Ishikawa (cell line): ENCODE data around the gene STRBP.
A peak's percentile ranks its signal among the peaks of the same experiment; 100 is the strongest.

Experiments used
- CEBPB ChIP-seq: IDR thresholded peaks from 2 replicates; pipeline ENCODE4 v1.6.1; 2012
- CREB1 ChIP-seq: IDR thresholded peaks from 2 replicates; pipeline ENCODE4 v1.6.1; 2012; ENCODE audit warnings: low read depth
- EGR1 ChIP-seq: IDR thresholded peaks from 2 replicates; pipeline ENCODE4 v1.6.1; 2012
- EP300 ChIP-seq: IDR thresholded peaks from 2 replicates; pipeline ENCODE4 v1.6.1; 2012; ENCODE audit warnings: borderline replicate concordance
- FOXM1 ChIP-seq: IDR thresholded peaks from 2 replicates; pipeline ENCODE4 v1.6.1; 2012; ENCODE audit warnings: low read depth, borderline replicate concordance
- MAX ChIP-seq: IDR thresholded peaks from 2 replicates; pipeline ENCODE4 v1.6.1; 2012
- NFIC ChIP-seq: IDR thresholded peaks from 2 replicates; pipeline ENCODE4 v1.6.1; 2012
- RAD21 ChIP-seq: IDR thresholded peaks from 2 replicates; pipeline ENCODE4 v1.6.1; 2012; ENCODE audit warnings: low read depth
- REST ChIP-seq: IDR thresholded peaks from 2 replicates; pipeline ENCODE4 v1.6.1; 2012; ENCODE audit warnings: low read depth, mild to moderate bottlenecking
- TAF1 ChIP-seq: IDR thresholded peaks from 2 replicates; pipeline ENCODE4 v1.6.1; 2012; ENCODE audit warnings: low read depth, mild to moderate bottlenecking
- TCF12 ChIP-seq: IDR thresholded peaks from 2 replicates; pipeline ENCODE4 v1.6.1; 2012; ENCODE audit warnings: low read depth
- TEAD4 ChIP-seq: IDR thresholded peaks from 2 replicates; pipeline ENCODE4 v1.6.1; 2012
- USF1 ChIP-seq: IDR thresholded peaks from 2 replicates; pipeline ENCODE4 v1.6.1; 2012
- YY1 ChIP-seq: IDR thresholded peaks from 2 replicates; pipeline ENCODE4 v1.6.1; 2012; ENCODE audit warnings: low read depth
- ZBTB7A ChIP-seq: IDR thresholded peaks from 2 replicates; pipeline ENCODE4 v1.6.1; 2012; ENCODE audit warnings: low read depth

STRBP gene

GRCh38 chr9:123302348-123303214, 34.2 kb upstream of the STRBP start:
- TF ChIP-seq TCF12 (no peak), EGR1 (no peak), USF1 (no peak), TEAD4 (no peak), ZBTB7A (no peak), CREB1 (no peak)

GRCh38 chr9:123300554-123300953, 32.2 kb upstream of the STRBP start:
- TF ChIP-seq RAD21, result no peak

- TF ChIP-seq TEAD4, result no peak
These were observed 31.3 kb upstream of the STRBP start for GRCh38 chr9:123299558-123300126.

DNA sequence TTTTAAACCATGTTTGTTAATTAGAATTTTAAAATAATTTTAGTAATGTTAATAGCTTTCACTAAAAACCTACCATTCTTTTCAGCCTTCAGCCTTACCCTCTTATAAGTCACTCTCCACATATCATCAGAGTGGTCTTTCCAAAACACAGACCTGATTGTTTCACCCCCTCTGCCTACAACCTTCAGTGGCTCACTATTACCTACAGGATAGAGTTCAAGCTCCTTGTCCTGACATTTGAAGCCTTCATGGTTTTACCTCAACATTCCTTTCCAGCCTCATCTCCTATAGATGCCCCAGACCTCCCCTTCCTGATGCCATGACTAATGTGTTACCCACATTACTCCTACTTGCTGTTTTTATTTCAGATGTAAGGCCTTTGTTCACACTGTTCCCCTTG, 27.8 kb upstream of the STRBP start:
- TF ChIP-seq ZBTB7A (no peak), TEAD4 (no peak), NFIC (no peak), CEBPB (no peak), YY1 (no peak), USF1 (no peak), CREB1 (no peak), TCF12 (no peak), FOXM1 (no peak), RAD21 (no peak), EP300 (no peak)

- peak; percentile 84 for TF ChIP-seq REST
- no peak for TF ChIP-seq FOXM1
- no peak for TF ChIP-seq MAX
These were observed 23.4 kb upstream of the STRBP start for GRCh38 chr9:123291736-123292135.

DNA sequence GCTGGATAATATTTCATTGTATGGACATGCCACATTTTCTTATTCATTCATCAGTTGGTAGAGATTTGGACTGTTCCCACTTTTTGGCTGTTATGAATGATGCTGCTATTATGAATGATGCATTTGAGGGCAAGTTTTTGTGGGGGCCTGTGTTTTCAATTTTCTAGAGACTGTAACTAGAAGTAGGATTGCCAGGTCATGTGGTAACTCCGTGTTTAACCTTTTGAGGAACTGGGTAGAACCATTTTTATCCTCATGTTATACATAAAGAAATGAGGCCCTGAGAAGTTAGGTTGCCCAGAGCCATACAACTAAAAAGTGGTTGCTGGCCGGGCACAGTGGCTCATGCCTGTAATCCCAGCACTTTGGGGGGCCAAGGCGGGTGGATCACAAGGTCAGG, 22.4 kb upstream of the STRBP start:
- TF ChIP-seq TAF1 (no peak), REST (no peak), CEBPB (no peak), EGR1 (no peak), YY1 (no peak), TCF12 (no peak), CREB1 (no peak), EP300 (no peak), FOXM1 (no peak), NFIC (no peak), USF1 (no peak), ZBTB7A (no peak), TEAD4 (no peak), MAX (no peak), RAD21 (no peak)
